Measurements from ENCODE around the gene SSBP2.

Gene SSBP2

GRCh38 chr5:81779916-81780266, 29.0 kb upstream of the SSBP2 start:
- no peak for TF ChIP-seq CTCF (IDR thresholded peaks at IDR 0.05; ENCODE audit: low read depth, low read length, missing control alignments)
- no peak overlapping the region for H3K4me3 ChIP-seq (ENCODE audit: low read depth, low read length)
- DNase-seq (ENCODE audit: low read depth): no peak
- in situ Hi-C loops (cut with HindIII; ENCODE audit: low sequenced_read_pairs): no loop called here

DNA sequence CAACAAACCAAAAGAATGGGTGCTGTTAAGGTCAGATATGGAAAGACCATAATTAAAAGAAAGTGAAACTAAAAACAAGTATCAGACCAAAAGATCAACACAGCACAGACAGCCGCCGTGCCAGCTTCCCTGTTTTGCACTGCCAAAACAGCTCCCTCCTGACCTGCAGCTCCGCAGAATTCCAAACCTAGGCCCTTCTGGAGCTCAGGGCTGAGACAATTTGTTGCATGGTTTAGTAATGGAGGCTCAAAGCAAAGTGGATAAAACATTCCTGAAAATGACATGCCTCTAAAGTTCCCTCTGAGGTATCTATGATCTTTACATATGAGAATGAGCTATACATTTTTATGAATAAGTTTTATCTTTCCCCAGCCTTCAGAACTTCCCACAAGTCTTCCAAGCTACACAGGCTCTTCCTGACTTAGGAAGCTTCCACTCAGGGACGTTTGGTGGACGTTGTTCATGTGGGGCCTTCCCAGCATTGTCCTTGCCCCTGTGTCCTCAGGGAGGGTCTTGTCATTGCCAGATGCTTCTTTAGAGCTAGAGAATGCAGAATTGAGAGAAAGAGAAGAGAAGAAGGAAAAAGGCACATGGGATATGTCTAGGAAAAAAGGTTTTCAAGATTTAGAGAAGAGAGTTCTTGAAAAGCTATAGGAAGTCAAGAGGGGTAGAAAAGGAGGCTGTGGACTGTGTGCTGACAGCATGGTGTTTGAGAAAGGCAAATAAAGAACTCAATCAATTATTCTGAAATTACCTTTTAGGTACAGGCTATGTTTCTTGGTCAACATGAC, 28.4 kb upstream of the SSBP2 start:
- peak overlapping the region; percentile 15 for H3K4me3 ChIP-seq (ENCODE audit: low read depth, low read length)
- peak; percentile 22 for DNase-seq (ENCODE audit: low read depth)

GRCh38 chr5:81778642-81779041, 27.7 kb upstream of the SSBP2 start:
- no peak for DNase-seq (ENCODE audit: low read depth)
- in situ Hi-C loops (cut with HindIII; ENCODE audit: low sequenced_read_pairs): no loop called here
- no peak overlapping the region for H3K4me3 ChIP-seq (ENCODE audit: low read depth, low read length)
- no peak for TF ChIP-seq CTCF (IDR thresholded peaks at IDR 0.05; ENCODE audit: low read depth, low read length, missing control alignments)

More for the DNA sequence above, 28.4 kb upstream of the SSBP2 start:
- TF ChIP-seq CTCF (IDR thresholded peaks at IDR 0.05; ENCODE audit: low read depth, low read length, missing control alignments): no peak
- in situ Hi-C loops (cut with HindIII; ENCODE audit: low sequenced_read_pairs): no loop called here

DNA sequence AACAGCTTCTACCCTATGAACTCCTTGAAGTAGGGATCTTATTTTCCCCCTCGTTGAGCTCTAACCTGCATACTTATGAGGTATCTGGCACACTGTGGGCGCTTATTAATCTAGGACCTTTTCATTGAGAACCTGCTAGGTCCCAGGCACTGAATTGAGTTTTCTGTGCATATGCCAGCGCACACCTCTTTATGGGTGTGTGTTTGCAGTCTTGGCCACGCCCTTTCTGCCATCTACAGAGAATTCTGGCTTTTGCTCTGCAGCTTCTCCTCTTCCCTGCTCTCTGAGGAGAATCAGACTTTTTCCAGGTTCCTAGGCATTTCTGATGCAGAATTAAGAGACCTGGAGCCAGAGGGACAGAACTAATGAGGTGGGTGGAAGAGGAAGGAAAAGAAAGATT, 25.4 kb upstream of the SSBP2 start:
- DNase-seq (ENCODE audit: low read depth): no peak
- TF ChIP-seq CTCF (IDR thresholded peaks at IDR 0.05; ENCODE audit: low read depth, low read length, missing control alignments): no peak
- in situ Hi-C loops (cut with HindIII; ENCODE audit: low sequenced_read_pairs): no loop called here
- H3K4me3 ChIP-seq (ENCODE audit: low read depth, low read length): no peak overlapping the region

GRCh38 chr5:81774374-81774773, 23.5 kb upstream of the SSBP2 start:
- in situ Hi-C loops (cut with HindIII; ENCODE audit: low sequenced_read_pairs): no loop called here
- no peak for TF ChIP-seq CTCF (IDR thresholded peaks at IDR 0.05; ENCODE audit: low read depth, low read length, missing control alignments)
- no peak overlapping the region for H3K4me3 ChIP-seq (ENCODE audit: low read depth, low read length)
- no peak for DNase-seq (ENCODE audit: low read depth)

DNA sequence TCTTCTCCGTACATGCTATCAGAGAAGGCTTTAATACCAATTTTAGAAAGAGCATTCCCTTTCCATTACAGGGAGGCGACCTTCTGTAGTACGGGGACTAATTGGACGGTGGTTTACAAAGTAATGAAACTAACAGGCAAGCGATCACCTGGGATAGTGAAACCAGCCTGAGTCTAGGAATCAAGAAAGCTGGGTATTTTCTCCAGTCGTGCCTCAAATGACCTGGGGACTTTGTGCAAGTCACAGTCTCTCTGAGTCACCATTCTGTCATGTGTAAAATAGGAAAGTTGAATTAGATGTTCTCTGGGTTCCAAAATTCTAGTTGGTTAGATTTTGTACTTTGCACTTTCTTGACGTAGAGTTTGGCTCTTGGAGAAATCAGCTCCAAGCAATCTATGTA, 22.7 kb upstream of the SSBP2 start:
- H3K4me3 ChIP-seq (ENCODE audit: low read depth, low read length): no peak overlapping the region
- in situ Hi-C loops (cut with HindIII; ENCODE audit: low sequenced_read_pairs): no loop called here
- no peak for TF ChIP-seq CTCF (IDR thresholded peaks at IDR 0.05; ENCODE audit: low read depth, low read length, missing control alignments)
- DNase-seq (ENCODE audit: low read depth): no peak
